B cell (primary cell): ENCODE measurements around the gene HAP1. TPM values are rescaled to one million over a fixed set of nuclear protein-coding genes. Genes with fewer than 3 reads are reported as not detected.

ENCODE experiments used
- ATAC-seq: fragments of 200-7000 bp; cut with Tn5 transposase; one replicate; pipeline ENCODE4 v1.10.0; 2021; ENCODE audit warnings: low read depth, mild to moderate bottlenecking, moderate number of reproducible peaks, moderate library complexity
- CTCF ChIA-PET: fragments of 350-600 bp; sonication (Branson Sonifier 250); formaldehyde crosslinking; loops from one replicate; lab custom pipeline; 2021; ENCODE audit warnings: antibody characterized with exemption, inconsistent platforms; lab: Charles Lee
- POLR2A ChIA-PET: fragments of 350-600 bp; sonication (Branson Sonifier 250); formaldehyde crosslinking; loops from one replicate; lab custom pipeline; 2021; ENCODE audit warnings: antibody characterized with exemption; lab: Charles Lee
- DNase-seq: peaks from one replicate; pipeline ENCODE4 v3.0.0; 2013
- H2AFZ ChIP-seq: 2 replicates; pipeline ENCODE4 v1.6.1; 2012; ENCODE audit warnings: mild to moderate bottlenecking, low read depth, low read length; ENCODE audit not compliant: insufficient read depth, poor library complexity, severe bottlenecking
- H3K27ac ChIP-seq, 2 donors: 1 replicate in 1 of 2; 2 replicates in 1 of 2; pipeline ENCODE4 v1.5.1; 2012 to 2013; ENCODE audit warnings: low read length in 2 of 2, mild to moderate bottlenecking in 2 of 2, moderate library complexity in 1 of 2
- H3K27me3 ChIP-seq, 4 experiments: fragments of 200-600 bp in 1 of 4; sonication (generic) in 1 of 4; replicated peaks in 1 of 4; 1 replicate in 2 of 4; 2 replicates in 2 of 4; pipeline versions ENCODE4 v1.6.1 to v1.7.0; 2013 to 2016; ENCODE audit warnings: low read length in 3 of 4, mild to moderate bottlenecking in 2 of 4, mixed read lengths in 1 of 4, moderate library complexity in 1 of 4; ENCODE audit not compliant: insufficient read depth in 4 of 4, control insufficient read depth in 3 of 4; ENCODE audit errors: control extremely low read depth in 1 of 4
- H3K36me3 ChIP-seq, 2 experiments: replicated peaks in 1 of 2; 1 replicate in 1 of 2; 2 replicates in 1 of 2; pipeline versions ENCODE4 v1.6.1 to v1.7.1; 2013; ENCODE audit warnings: low read length in 1 of 2; ENCODE audit not compliant: insufficient read depth in 2 of 2, control insufficient read depth in 1 of 2; ENCODE audit errors: control extremely low read depth in 1 of 2, extremely low read depth in 1 of 2
- H3K4me1 ChIP-seq, 2 donors: fragments of 200-600 bp in 1 of 2; sonication (generic) in 1 of 2; 1 replicate in 1 of 2; 2 replicates in 1 of 2; pipeline versions ENCODE4 v1.5.1 to v1.6.1; 2013 to 2017; ENCODE audit warnings: low read length in 2 of 2; ENCODE audit not compliant: control insufficient read depth in 2 of 2, insufficient read depth in 2 of 2
- H3K4me2 ChIP-seq: replicated peaks from 2 replicates; pipeline ENCODE3; 2012; ENCODE audit warnings: mild to moderate bottlenecking, low read depth, low read length; ENCODE audit not compliant: poor library complexity, severe bottlenecking
- H3K4me3 ChIP-seq, 5 experiments: fragments of 200-600 bp in 1 of 5; sonication (generic) in 1 of 5; 1 replicate in 3 of 5; 2 replicates in 2 of 5; pipeline versions ENCODE4 v1.5.1 to v1.7.0; 2011 to 2016; ENCODE audit warnings: low read length in 4 of 5, mild to moderate bottlenecking in 4 of 5, low read depth in 2 of 5, control low read depth in 1 of 5, moderate library complexity in 1 of 5; ENCODE audit not compliant: insufficient read depth in 1 of 5; ENCODE audit errors: control extremely low read depth in 1 of 5, extremely low read depth in 1 of 5
- H3K79me2 ChIP-seq: fragments of 200-600 bp; sonication (generic); one replicate; pipeline ENCODE4 v1.6.0; 2016; ENCODE audit warnings: low read length; ENCODE audit not compliant: control insufficient read depth, insufficient read depth
- H3K9ac ChIP-seq: fragments of 200-600 bp; sonication (generic); 2 replicates; pipeline ENCODE4 v1.6.1; 2017; ENCODE audit warnings: mild to moderate bottlenecking, low read length, moderate library complexity
- H3K9me3 ChIP-seq, 3 donors: one replicate each; pipeline versions ENCODE4 v1.6.1 to v1.7.1; 2013; ENCODE audit warnings: low read length in 2 of 3; ENCODE audit not compliant: control insufficient read depth in 2 of 3, insufficient read depth in 1 of 3; ENCODE audit errors: control extremely low read depth in 1 of 3
- H4K20me1 ChIP-seq: 2 replicates; pipeline ENCODE4 v1.6.0; 2012; ENCODE audit warnings: mild to moderate bottlenecking, low read length; ENCODE audit not compliant: insufficient read depth, control insufficient read depth, poor library complexity, severe bottlenecking
- H3K27ac Mint-ChIP-seq: one replicate; pipeline ENCODE4 v1.8.0; 2021; ENCODE audit warnings: mixed read lengths
- H3K27me3 Mint-ChIP-seq: one replicate; pipeline ENCODE4 v1.8.0; 2021; ENCODE audit warnings: mixed read lengths
- H3K4me1 Mint-ChIP-seq: one replicate; pipeline ENCODE4 v1.8.0; 2021; ENCODE audit warnings: mixed read lengths
- H3K4me3 Mint-ChIP-seq: one replicate; pipeline ENCODE4 v1.8.0; 2021; ENCODE audit warnings: mixed read lengths
- H3K9me3 Mint-ChIP-seq: one replicate; pipeline ENCODE4 v1.8.0; 2022; ENCODE audit warnings: mixed read lengths; ENCODE audit not compliant: insufficient read depth
- EZH2 ChIP-seq: IDR thresholded peaks from 2 replicates; pipeline ENCODE4 v1.6.1; 2012; ENCODE audit warnings: borderline replicate concordance, low read depth, mild to moderate bottlenecking, moderate library complexity, low read length; ENCODE audit not compliant: insufficient read depth, poor library complexity, severe bottlenecking
- WGBS: methylation state at CpG from one replicate; pipeline ENCODE4 v1.1.5; 2013; ENCODE audit warnings: missing lambda C conversion rate; ENCODE audit not compliant: insufficient coverage; 5-methylcytosine and 5-hydroxymethylcytosine counted together
- intact Hi-C: fragments of 100-400 bp; cut with micrococcal nuclease; formaldehyde crosslinking; loops from one replicate; pipeline ENCODE4 v1.10.0; 2022
- polyA plus RNA-seq: library from polyadenylated mRNA; depleted of rRNA; stranded (reverse); fragments of >200 nt; gene quantifications from 2 replicates; pipeline ENCODE4 v1.2.3, GENCODE V29; 2012
- total RNA-seq, 2 donors: library from RNA; stranded (reverse); fragments of 120-200 nt in 1 of 2; gene quantifications; 1 replicate in 1 of 2; 2 replicates in 1 of 2; pipeline versions ENCODE4 v1.2.3 to v1.2.4, GENCODE V29; 2013 to 2022
- TF ChIP-seq, protein P1 (sequence below): fragments of 200-600 bp; IDR thresholded peaks from one replicate; pipeline ENCODE4 v1.8.0; 2022; ENCODE audit warnings: antibody characterized with exemption, mild to moderate bottlenecking

HAP1 gene
- total and polyA plus RNA-seq, 2 donors (not counting 1 experiment from before 2014, with no cell fraction given): 0.03 to 0.37 TPM

DNA sequence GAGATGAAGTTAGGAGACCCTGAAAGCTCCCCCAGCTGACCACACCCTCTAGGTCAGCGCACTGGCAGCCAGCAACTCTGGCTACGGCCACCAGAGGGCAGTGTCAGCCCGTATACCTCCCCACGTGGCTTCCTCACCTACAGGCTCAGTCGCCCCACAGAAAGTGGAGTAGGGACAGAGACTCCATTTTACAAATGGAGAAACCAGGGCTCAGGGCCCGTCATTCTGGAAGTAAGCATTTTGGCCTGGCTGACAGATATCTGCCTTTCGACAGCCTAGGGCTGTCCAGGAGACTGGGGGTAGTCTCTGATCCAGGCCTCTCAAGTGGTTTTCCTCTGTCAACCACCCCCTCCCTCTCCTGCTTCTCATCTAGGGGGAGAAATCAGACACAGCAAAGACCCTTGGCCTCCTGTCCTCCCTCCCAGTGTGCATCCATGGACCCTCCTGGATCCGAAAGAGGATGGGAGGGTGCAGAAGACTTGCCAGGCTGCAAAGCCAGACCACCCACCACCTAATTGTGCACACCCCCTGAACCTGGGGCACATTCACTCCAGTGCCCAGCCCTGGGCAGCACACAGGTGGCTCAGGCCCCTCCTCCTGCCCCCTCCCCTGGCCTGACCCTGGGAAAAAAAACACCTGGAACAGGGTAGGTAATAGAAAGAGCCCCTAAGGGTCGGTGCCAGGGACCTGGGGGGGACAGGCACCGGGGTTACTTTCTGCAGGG, 3.8 kb upstream of the HAP1 start:
- peak overlapping the region; percentile 23 for H3K4me2 ChIP-seq
- DNase-seq: peak; percentile 88
- no peaks in the 10 kb centered on the region for H4K20me1 ChIP-seq
- ChIA-PET POLR2A (no interaction called here), CTCF (interaction anchor here (0.6 to 4.7 kb wide), 20 partner anchors 12 to 366 kb away, joined by 3 to 100 read pairs (median 3); partner anchors contain the start of genes ACLY, JUP and P3H4)
- peaks cover 23 to 25% of the 10 kb centered on the region in 2 donors for H3K4me1 ChIP-seq
- no peak overlapping the region for H3K9ac ChIP-seq
- ATAC-seq: peak; percentile 90
- H3K9me3 ChIP-seq: peaks cover 0 to 3% (median 0%) of the 10 kb centered on the region in 3 donors
- Mint-ChIP-seq H3K9me3 (no peaks in the 10 kb centered on the region), H3K4me3 (no peak overlapping the region), H3K27ac (no peak overlapping the region), H3K27me3 (peaks cover 28% of the 10 kb centered on the region), H3K4me1 (peaks cover 11% of the 10 kb centered on the region)
- intact Hi-C loops: loop anchor here (1.0 to 10.0 kb wide), 6 partner anchors 49 to 378 kb away; partner anchors contain the start of genes CNP, JUP and P3H4
- H2AFZ ChIP-seq: peak overlapping the region; percentile 66
- H3K36me3 ChIP-seq: no peaks in the 10 kb centered on the region
- TF ChIP-seq, protein P1, sequence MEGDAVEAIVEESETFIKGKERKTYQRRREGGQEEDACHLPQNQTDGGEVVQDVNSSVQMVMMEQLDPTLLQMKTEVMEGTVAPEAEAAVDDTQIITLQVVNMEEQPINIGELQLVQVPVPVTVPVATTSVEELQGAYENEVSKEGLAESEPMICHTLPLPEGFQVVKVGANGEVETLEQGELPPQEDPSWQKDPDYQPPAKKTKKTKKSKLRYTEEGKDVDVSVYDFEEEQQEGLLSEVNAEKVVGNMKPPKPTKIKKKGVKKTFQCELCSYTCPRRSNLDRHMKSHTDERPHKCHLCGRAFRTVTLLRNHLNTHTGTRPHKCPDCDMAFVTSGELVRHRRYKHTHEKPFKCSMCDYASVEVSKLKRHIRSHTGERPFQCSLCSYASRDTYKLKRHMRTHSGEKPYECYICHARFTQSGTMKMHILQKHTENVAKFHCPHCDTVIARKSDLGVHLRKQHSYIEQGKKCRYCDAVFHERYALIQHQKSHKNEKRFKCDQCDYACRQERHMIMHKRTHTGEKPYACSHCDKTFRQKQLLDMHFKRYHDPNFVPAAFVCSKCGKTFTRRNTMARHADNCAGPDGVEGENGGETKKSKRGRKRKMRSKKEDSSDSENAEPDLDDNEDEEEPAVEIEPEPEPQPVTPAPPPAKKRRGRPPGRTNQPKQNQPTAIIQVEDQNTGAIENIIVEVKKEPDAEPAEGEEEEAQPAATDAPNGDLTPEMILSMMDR: peak; percentile 99
- TF ChIP-seq EZH2: no peak
- no peak overlapping the region for H3K27ac ChIP-seq
- H3K4me3 ChIP-seq: no peak overlapping the region
- no peaks in the 10 kb centered on the region for H3K79me2 ChIP-seq
- H3K27me3 ChIP-seq: peaks cover 0 to 42% (median 26%) of the 10 kb centered on the region in 4 experiments
- 27% methylated on average over 8 of the region's 10 CpGs for WGBS

GRCh38 chr17:41737680-41738023, 3.2 kb upstream of the HAP1 start:
- intact Hi-C loops: loop anchor here (1.0 to 10.0 kb wide), 6 partner anchors 50 to 379 kb away; partner anchors contain the start of genes CNP, JUP and P3H4
- Histone ChIP-seq H3K4me2 (no peak overlapping the region), H3K79me2 (no peaks in the 10 kb centered on the region), H3K36me3 (no peaks in the 10 kb centered on the region), H3K27me3 (peaks cover 0 to 46% (median 28%) of the 10 kb centered on the region in 4 experiments), H3K4me3 (no peak overlapping the region), H2AFZ (peak overlapping the region; percentile 66), H4K20me1 (no peaks in the 10 kb centered on the region), H3K9ac (no peak overlapping the region), H3K4me1 (peaks cover 23 to 25% of the 10 kb centered on the region in 2 donors), H3K9me3 (peaks cover 0 to 3% (median 0%) of the 10 kb centered on the region in 3 donors), H3K27ac (no peak overlapping the region)
- no peak for DNase-seq
- Mint-ChIP-seq H3K9me3 (no peaks in the 10 kb centered on the region), H3K4me1 (peaks cover 11% of the 10 kb centered on the region), H3K27me3 (peaks cover 30% of the 10 kb centered on the region), H3K4me3 (no peak overlapping the region), H3K27ac (no peak overlapping the region)
- no peak for ATAC-seq
- 47% methylated on average over 5 of the region's 5 CpGs for WGBS
- TF ChIP-seq, protein P1: no peak
- TF ChIP-seq EZH2: no peak
- ChIA-PET CTCF (interaction anchor here (0.6 to 4.7 kb wide), 19 partner anchors 12 to 366 kb away, joined by 3 to 100 read pairs (median 3); partner anchors contain the start of genes ACLY, JUP and P3H4), POLR2A (no interaction called here)
